HG02642 (cell line): Measurements from ENCODE around the gene KRTAP25-1.

Experiments
- ATAC-seq: cut with Tn5 transposase; IDR thresholded peaks from one replicate; pipeline ENCODE4 v1.9.1; 2021; ENCODE audit warnings: mild to moderate bottlenecking; ENCODE audit not compliant: unreplicated experiment, poor library complexity

KRTAP25-1 gene, protein sequence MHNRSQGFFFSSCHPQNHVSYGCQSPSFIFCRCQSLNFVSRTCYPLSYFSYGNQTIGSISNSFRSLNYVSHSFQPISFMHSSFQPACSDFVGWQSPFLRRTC

DNA sequence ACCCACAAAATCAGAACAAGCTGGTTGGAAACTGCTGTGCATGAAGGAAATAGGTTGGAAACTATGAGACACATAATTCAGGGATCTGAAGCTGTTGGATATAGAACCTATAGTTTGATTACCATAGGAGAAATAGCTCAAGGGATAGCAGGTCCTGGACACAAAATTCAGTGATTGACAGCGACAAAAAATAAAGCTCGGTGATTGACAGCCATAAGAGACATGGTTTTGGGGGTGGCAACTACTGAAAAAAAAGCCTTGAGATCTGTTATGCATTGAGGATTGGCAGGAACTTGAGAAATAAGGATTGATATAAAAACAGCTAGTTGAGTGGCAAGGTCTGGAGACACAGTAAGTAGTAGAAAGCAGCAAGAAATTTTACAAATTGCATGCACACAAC is at the start of gene KRTAP25-1:
TSS of gene KRTAP25-1 (minus strand) at position 300 of the 400 bp plus-strand sequence. CDS start at position 276, 24 bp downstream.
- ATAC-seq, result no peak

DNA sequence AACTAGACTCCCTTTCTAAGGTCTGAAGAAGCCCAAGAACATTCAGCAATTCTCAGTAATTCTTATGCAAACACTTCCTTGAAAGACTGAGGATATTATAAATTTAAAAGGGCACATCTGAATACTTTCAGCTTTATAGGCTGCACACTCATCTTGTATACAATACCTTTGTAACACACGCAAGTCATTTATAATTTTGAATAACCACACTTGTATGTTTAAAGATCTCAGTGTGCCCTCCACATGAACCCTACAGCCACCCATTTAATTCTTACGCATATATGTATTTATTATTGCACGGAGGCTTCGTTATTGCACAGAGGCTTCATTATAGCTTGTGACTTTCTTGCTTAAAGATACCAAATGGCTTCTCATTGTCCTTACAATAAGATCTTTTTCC is 49.4 kb upstream of the KRTAP25-1 start:
- ATAC-seq, result no peak

DNA sequence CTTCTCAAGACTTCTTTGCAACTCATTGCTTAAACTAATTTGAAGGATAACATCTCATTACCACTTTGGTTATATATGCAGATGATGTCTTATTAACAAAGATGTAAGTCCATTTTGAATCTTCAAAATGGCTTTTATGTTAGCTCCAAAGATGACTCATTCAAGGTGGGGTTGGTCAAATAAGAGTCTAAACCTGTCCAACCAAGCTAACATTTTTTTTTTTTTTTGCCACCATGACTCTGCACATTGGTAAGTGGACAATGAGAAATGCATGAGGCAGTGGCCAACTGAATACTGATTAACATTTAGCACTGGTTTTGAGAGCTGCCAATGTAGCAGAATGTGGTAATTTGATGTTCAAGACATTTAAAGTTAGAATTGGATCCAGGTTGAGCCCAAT is 48.5 kb upstream of the KRTAP25-1 start:
- no peak for ATAC-seq

- ATAC-seq, result no peak
Observed at GRCh38 chr21:30337276-30337744, 48.0 kb upstream of the KRTAP25-1 start, which contains the start of gene KRTAP27-1. KRTAP27-1 (minus strand) TSS chr21:30337694; CDS start chr21:30337668, 26 bp downstream.

- ATAC-seq, result no peak
Observed at GRCh38 chr21:30336596-30336995, 47.3 kb upstream of the KRTAP25-1 start.

DNA sequence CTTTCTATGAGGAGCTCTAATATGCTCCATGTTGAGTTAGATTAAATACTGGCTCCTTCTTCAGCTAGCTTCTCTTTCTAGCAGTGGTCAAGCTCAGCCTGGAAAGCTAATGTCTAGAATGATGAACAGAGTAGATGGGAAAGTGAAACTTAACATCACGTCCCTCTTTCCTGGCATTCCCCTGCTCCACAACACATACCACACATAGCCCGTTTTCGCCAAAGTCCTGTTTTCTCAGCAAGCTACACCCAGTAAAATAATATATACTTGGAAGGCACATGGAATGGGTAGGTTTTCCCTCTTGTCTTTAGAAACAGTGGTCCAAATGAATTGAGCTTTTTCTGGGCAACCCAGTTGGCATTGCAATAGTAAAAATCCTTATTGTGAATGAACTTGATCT is 44.4 kb upstream of the KRTAP25-1 start:
- no peak for ATAC-seq

GRCh38 chr21:30332681-30333080 is 43.4 kb upstream of the KRTAP25-1 start:
- ATAC-seq, result no peak

GRCh38 chr21:30329203-30329875 is 40.0 kb upstream of the KRTAP25-1 start:
- ATAC-seq, result no peak

DNA sequence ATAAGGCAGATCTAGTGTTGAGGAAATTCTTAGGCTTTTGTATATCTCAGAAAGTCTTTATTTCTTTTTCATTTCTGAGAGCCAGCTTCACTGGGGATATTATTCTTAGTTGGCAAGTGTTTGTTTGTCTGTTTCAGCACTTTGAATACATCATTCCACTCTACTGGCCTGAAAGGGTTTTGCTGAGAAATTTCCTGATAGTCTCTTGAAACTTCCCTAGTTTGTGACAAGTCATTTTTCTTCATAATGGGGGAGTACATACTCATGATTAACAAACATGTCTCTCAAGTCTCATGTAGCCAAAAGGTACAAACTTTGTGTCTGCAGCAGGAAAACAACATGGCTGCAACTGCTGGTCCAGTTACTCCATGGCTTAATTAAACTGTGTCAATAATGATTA is 37.1 kb upstream of the KRTAP25-1 start:
- ATAC-seq, result no peak

GRCh38 chr21:30320215-30320614 is 30.9 kb upstream of the KRTAP25-1 start, which contains the start of gene KRTAP26-1:
KRTAP26-1 (minus strand) TSS chr21:30320315; CDS start chr21:30320035, 280 bp downstream.
- ATAC-seq, result no peak

DNA sequence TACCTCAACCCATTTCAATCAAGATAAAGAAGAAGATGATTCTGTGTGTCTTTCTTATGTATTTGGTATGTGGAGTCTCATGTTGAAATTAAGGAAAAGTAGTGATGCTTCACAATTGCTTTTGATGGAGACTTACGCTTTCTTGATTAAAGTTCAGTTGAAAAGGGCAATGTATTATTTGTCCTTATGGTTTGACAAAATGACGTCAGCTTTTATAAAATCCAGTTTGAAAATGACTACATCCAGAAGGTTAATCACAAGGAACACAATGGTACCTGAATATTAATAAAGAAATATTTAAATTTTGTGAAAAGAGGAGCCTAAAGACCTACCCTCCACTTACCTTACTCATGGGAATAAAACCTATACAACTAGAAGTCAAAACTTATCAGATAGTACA is 26.4 kb upstream of the KRTAP25-1 start:
- no peak for ATAC-seq

- ATAC-seq, result no peak
Observed at GRCh38 chr21:30306884-30307283, 17.6 kb upstream of the KRTAP25-1 start.

DNA sequence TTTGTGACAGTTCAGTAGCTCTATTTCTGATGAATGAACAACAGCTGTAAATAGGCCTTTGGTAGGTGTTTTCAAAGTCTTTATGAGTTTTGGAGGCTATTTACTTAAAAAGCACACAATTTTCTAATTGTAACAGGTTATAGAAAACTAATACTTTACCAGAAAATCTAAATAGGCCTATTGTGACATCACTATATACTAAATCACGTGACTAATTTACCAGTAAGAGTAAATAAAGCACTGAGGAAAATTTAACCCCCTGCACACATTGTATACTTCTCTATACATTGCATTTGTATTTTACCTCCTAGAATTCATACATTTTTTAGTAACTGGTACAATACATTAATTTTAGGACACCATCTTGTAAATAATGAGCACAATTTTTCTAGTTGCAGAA is 15.8 kb upstream of the KRTAP25-1 start:
- no peak for ATAC-seq

DNA sequence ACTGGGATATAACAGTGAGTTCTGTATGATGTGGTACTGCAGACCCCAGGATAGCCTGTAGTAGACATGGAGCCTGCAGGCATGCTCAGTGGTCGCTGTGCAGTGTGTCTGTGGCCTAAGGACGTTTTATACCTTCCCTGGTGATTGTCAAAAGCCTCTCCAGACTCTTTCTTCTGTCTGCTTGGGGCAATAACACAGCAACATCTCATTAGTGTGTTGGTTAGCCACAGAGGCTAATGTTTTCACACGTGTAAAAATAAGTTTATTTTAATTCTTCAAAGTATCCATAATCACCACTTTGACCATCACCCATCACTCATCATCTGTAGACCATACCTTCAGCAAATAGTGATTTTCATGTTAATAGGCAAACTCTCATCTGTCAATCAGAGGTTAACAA is 6.5 kb downstream of the KRTAP25-1 start, which contains the start of gene KRTAP24-1:
TSS of gene KRTAP24-1 (minus strand) at position 101 of the 400 bp plus-strand sequence. CDS start at position 83, 18 bp downstream.
- ATAC-seq, result no peak

- no peak for ATAC-seq
Observed at GRCh38 chr21:30271611-30272010, 17.7 kb downstream of the KRTAP25-1 start.

GRCh38 chr21:30271156-30271555 is 18.2 kb downstream of the KRTAP25-1 start:
- no peak for ATAC-seq

- ATAC-seq, result no peak
Observed at GRCh38 chr21:30269803-30270530, 19.3 kb downstream of the KRTAP25-1 start.

DNA sequence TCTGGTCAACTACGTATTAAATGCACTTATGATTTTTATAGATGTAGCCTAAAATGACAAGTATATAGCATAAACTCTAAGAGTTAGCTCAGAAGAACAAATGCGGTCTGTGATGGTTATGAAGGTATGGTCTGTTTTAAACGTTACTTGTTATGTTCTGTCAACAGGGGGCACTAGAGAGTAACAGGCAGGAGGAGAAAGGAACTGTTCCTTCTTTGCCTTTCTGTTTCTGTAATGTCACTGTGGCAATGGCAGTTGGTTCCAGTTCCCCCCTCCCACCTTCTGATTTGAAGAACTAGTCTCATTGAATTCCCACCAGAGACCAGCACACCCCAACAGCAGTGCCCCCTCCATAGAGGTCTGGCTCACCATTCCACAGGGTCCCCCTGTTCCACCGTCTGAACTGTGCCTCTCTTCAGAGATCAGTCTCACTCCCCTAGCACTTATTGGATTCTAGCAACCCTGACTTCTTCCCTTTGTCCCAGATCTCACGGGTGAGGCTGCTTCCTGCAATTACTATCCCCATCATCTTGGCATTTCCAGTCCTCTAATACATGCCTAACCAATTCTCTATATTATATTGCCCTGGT is 20.6 kb downstream of the KRTAP25-1 start:
- ATAC-seq, result no peak

DNA sequence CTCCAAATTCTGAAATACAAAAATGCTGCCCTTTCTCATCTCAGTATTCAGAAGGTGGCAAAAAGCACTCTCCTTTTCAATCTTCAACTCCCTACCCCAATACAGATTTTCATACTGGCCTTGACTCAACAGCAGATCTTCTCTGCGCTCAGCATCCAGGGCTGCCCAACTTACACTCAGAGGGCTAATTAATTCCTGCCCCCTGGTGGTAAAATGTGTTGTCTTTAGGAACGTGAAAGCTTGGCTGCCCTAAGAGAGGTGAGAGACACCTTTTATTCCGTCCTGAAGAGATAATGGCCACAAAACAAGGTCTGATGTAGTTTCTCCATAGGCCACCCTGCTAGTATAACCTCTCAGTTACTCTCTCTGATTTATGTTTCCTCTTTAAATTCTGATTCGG is 31.5 kb downstream of the KRTAP25-1 start:
- ATAC-seq, result no peak

DNA sequence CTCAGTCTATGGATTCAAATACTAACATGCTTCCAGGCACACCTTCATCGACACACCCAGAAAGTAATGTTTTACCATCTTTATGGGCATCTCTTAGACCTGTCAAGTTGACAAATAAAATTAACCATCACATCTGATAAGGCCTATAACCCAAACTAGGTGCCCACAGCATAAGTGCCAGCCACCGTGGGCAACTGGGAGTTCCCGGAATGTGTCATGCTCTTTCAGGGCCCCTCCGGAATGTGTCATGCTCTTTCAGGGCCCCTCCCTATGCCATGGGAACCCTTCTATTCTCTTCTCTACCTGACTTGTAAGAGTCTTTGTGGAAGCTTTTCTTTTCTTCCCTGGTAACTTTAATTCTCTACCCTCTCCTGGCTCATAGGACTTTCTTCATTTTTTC is 33.2 kb downstream of the KRTAP25-1 start:
- no peak for ATAC-seq

DNA sequence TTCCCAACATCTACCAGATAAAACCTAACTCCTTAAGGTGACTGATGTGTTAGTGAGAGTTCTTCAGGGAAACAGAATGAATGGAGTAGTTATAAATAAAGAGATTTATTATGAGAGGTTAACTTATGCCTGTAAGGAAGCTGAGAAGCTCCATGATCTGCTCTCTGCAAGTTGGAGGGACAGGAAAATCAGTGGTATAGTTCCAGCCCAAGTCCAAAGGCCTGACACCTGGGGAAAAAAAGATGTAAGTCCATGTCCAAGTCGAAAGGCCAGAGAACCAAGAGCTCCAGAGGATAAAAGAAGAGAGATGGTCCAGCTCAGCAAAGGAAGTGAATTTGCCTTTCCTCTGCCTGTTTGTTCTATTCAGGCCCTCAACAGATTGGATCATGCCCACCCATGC is 33.6 kb downstream of the KRTAP25-1 start:
- ATAC-seq, result no peak
